Rectal smooth muscle tissue (tissue), 1 donor: Measurements from ENCODE around the gene FFAR1.

Experiments used
- H3K27ac ChIP-seq: one replicate; pipeline ENCODE4 v1.7.0; 2013; ENCODE audit warnings: low read depth, low read length, inconsistent platforms
- H3K27me3 ChIP-seq: one replicate; pipeline ENCODE4 v1.7.0; 2013; ENCODE audit warnings: low read length; ENCODE audit not compliant: control insufficient read depth, insufficient read depth
- H3K36me3 ChIP-seq: one replicate; pipeline ENCODE4 v1.7.0; 2013; ENCODE audit warnings: low read length; ENCODE audit not compliant: control insufficient read depth, insufficient read depth
- H3K4me1 ChIP-seq: one replicate; pipeline ENCODE4 v1.7.0; 2013; ENCODE audit warnings: low read length; ENCODE audit not compliant: control insufficient read depth, insufficient read depth
- H3K4me3 ChIP-seq: one replicate; pipeline ENCODE4 v1.7.0; 2013; ENCODE audit warnings: low read length
- H3K9ac ChIP-seq: one replicate; pipeline ENCODE4 v1.7.0; 2013; ENCODE audit warnings: low read length

The FFAR1 gene

GRCh38 chr19:35337097-35337983 lies 10.4 kb upstream of the FFAR1 start:
- no peak overlapping the region for H3K9ac ChIP-seq
- no peak overlapping the region for H3K4me3 ChIP-seq
- H3K27me3 ChIP-seq, result no peaks in the 10 kb centered on the region
- H3K4me1 ChIP-seq, result no peaks in the 10 kb centered on the region
- H3K36me3 ChIP-seq, result no peaks in the 10 kb centered on the region
- H3K27ac ChIP-seq, result no peak overlapping the region

DNA sequence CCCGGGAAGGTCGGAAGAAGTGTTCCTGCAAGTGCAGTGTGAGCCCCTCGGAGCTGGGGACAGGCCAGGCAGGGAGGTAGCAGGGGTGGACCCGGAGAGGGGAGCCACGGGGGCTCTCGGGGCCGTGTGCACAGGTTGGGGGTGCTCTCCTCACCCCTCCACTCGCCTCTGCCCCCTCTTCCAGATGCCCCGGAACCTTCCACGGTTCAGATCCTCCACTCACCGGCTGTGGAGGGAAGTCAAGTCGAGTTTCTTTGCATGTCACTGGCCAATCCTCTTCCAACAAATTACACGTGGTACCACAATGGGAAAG lies 9.8 kb upstream of the FFAR1 start:
- H3K4me1 ChIP-seq, result no peaks in the 10 kb centered on the region
- H3K27me3 ChIP-seq, result no peaks in the 10 kb centered on the region
- H3K36me3 ChIP-seq, result no peaks in the 10 kb centered on the region
- no peak overlapping the region for H3K9ac ChIP-seq
- no peak overlapping the region for H3K4me3 ChIP-seq
- no peak overlapping the region for H3K27ac ChIP-seq

DNA sequence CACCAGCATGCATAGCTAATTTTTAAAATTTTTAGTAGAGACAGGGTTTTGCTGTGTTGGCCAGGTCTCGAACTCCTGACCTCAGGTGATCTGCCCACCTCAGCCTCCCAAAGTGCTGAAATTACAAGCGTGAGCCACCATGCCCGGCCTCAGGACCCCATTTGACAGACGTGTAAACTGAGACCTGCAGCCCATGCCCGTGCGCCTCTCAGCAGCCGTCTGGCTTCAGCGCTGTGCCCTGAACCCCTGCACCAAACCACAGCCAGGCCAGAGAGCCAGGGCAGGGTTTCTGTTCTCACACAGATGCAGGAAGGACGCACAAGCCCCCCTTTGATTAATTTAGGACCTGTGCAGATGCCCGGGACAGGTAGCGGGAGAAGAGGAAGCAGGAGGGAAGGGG lies 7.3 kb upstream of the FFAR1 start:
- Histone ChIP-seq H3K9ac (no peak overlapping the region), H3K36me3 (no peaks in the 10 kb centered on the region), H3K27me3 (no peaks in the 10 kb centered on the region), H3K4me3 (no peak overlapping the region), H3K27ac (no peak overlapping the region), H3K4me1 (no peaks in the 10 kb centered on the region)

GRCh38 chr19:35341006-35341405 lies 6.7 kb upstream of the FFAR1 start:
- Histone ChIP-seq H3K4me3 (no peak overlapping the region), H3K9ac (no peak overlapping the region), H3K36me3 (no peaks in the 10 kb centered on the region), H3K27ac (no peak overlapping the region), H3K4me1 (no peaks in the 10 kb centered on the region), H3K27me3 (no peaks in the 10 kb centered on the region)

DNA sequence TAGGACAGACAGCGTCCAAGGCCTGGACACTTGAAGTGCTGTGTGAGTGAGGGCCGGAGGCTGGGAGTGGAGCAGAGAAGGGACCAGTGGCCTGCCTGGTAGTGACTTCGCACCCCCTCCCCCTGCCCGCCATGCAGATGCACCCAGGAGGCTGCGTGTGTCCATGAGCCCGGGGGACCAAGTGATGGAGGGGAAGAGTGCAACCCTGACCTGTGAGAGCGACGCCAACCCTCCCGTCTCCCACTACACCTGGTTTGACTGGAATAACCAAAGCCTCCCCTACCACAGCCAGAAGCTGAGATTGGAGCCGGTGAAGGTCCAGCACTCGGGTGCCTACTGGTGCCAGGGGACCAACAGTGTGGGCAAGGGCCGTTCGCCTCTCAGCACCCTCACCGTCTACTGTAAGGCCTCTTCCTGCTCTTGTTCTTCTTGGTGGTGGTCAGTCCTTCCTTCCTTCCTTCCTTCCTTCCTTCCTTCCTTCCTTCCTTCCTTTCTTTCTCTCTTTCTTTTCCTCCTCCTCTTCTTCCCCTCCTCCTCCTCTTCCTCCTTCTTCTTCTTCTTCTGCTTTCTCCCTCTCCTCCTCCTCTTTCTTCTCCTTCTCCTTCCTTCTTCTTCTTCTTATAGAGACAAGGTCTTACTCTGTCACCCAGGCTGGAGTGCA lies 6.0 kb upstream of the FFAR1 start:
- no peak overlapping the region for H3K9ac ChIP-seq
- no peak overlapping the region for H3K4me3 ChIP-seq
- no peak overlapping the region for H3K27ac ChIP-seq
- no peaks in the 10 kb centered on the region for H3K27me3 ChIP-seq
- no peaks in the 10 kb centered on the region for H3K36me3 ChIP-seq
- H3K4me1 ChIP-seq, result no peaks in the 10 kb centered on the region

DNA sequence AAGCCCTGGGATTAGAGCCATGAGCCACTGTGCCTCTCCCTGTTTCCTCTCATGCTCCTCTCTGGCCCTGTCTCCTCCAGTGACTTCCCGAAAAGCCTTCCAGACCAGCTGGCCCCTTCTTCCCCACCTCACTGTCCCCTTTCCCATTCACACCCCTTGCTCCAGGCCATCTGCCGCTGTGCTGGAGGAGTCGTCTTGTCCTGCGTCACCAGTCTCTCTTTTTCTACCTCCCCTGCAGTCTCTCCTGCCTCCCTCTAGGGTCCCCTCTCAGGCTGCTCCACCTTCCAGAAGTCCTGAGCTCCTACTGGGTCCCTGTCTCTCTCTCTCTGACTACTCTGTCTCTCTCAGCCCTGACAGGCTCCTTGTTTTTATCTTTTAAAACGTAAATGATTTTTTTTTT lies 5.3 kb upstream of the FFAR1 start:
- no peak overlapping the region for H3K9ac ChIP-seq

DNA sequence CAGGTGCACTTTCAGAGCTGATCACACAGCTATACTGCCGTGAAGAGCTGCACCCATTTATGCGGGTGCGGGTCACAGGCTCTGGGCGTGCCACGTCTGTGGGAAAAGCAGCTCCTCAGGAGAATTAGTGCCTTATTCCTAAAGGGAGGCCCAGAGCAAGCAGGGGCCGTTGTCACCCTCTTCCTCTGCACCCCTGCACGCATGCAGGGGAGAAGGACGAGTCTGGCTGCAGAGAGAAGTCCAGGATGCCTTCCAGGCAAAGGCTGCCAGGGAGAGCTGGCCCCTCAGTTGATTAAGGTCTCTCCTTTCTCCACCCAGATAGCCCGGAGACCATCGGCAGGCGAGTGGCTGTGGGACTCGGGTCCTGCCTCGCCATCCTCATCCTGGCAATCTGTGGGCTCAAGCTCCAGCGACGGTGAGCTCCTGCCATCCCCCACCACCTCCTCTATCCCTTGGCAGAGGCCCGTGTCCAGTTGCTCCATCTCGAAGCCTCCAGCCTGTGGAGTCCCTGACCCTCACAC lies 3.1 kb upstream of the FFAR1 start:
- Histone ChIP-seq H3K4me1 (no peaks in the 10 kb centered on the region), H3K4me3 (no peak overlapping the region), H3K9ac (no peak overlapping the region), H3K27me3 (no peaks in the 10 kb centered on the region), H3K27ac (no peak overlapping the region), H3K36me3 (no peaks in the 10 kb centered on the region)

More for the DNA sequence above, 5.3 kb upstream of the FFAR1 start:
- H3K27me3 ChIP-seq, result no peaks in the 10 kb centered on the region
- no peak overlapping the region for H3K4me3 ChIP-seq
- no peak overlapping the region for H3K27ac ChIP-seq
- no peaks in the 10 kb centered on the region for H3K36me3 ChIP-seq
- H3K4me1 ChIP-seq, result no peaks in the 10 kb centered on the region

DNA sequence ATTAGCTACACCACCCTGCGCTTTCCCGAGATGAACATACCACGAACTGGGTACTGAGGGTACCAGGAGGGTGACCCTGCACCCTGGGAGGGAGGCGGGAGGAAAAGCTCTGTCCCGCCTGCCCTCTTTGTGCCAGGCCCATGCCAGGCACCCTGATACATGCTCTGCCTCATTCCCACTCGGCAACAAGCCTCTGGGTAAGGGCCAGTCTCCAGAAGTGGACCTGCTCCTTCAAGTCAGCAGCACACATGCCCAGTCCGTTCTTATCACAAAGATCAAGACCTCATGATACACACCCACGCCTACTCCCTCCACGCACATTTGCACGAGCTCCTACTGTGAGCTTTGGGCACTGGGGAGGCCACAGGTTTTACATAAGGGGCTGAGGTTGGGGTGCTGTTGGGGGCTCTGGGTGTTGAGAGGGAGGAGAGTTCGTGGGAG lies 2.0 kb upstream of the FFAR1 start:
- Histone ChIP-seq H3K36me3 (no peaks in the 10 kb centered on the region), H3K4me3 (no peak overlapping the region), H3K9ac (no peak overlapping the region)

DNA sequence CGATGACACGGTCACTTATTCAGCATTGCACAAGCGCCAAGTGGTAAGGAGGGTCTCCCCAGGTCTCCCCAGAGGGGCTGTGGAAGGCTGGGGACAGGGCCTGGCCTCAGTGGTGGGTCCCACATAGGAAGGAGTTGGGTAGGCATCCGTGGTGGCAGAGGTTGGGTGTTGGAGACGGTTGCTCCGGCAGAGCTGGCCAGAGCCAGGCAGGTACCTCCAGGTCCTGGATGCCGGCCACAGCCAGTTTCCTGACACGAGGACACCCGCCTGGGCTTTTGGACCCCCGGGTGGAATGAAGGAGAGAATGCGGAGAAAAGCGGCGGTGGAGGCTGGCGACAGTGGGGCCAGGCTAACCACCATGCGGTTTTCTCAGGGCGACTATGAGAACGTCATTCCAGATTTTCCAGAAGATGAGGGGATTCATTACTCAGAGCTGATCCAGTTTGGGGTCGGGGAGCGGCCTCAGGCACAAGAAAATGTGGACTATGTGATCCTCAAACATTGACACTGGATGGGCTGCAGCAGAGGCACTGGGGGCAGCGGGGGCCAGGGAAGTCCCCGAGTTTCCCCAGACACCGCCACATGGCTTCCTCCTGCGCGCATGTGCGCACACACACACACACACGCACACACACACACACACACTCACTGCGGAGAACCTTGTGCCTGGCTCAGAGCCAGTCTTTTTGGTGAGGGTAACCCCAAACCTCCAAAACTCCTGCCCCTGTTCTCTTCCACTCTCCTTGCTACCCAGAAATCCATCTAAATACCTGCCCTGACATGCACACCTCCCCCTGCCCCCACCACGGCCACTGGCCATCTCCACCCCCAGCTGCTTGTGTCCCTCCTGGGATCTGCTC lies 1.3 kb upstream of the FFAR1 start:
- Histone ChIP-seq H3K4me1 (no peaks in the 10 kb centered on the region), H3K9ac (no peak overlapping the region), H3K27me3 (no peaks in the 10 kb centered on the region), H3K36me3 (no peaks in the 10 kb centered on the region), H3K27ac (no peak overlapping the region), H3K4me3 (no peak overlapping the region)

More for the DNA sequence above, 2.0 kb upstream of the FFAR1 start:
- Histone ChIP-seq H3K27ac (no peak overlapping the region), H3K27me3 (no peaks in the 10 kb centered on the region), H3K4me1 (no peaks in the 10 kb centered on the region)

- Histone ChIP-seq H3K4me1 (no peaks in the 10 kb centered on the region), H3K9ac (no peak overlapping the region), H3K27ac (no peak overlapping the region)
These were observed 212 bp downstream of the FFAR1 start for GRCh38 chr19:35347930-35348298.

DNA sequence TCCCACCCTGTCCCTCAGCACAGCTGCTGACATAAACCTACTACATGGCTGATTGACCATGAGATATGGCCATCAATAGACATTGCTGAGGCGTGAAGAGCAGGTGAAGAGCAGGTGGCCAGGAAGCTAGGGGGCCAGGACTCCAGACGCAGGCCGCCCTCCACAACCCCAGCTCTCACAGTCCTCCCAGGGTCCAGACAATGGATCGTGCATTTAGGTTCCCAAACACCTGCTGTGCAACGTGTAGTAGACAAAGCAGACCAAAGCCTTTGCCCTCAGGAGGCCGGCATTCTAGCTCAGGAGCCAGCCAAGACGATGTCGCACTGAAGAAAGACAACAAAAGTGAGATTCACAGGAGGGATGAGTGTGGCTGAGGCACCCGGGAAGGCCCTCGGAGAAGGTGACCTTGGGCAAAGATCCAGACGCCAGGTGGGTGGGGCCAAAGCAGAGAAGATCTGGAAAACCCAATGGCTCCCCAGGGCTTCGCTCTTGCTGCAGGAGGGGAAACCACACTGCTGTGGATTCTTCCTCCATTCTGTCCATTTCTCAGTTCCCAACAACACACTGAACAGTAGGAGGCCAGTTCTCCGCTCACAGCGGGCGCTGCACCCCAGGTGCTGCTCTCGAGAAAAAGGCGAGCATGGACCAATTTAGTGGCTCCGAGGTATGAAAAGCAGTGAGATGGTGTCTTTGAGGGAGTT lies 1.4 kb downstream of the FFAR1 start:
- H3K27me3 ChIP-seq, result no peaks in the 10 kb centered on the region
- no peaks in the 10 kb centered on the region for H3K36me3 ChIP-seq
- H3K4me3 ChIP-seq, result no peak overlapping the region
- H3K4me1 ChIP-seq, result no peaks in the 10 kb centered on the region
- no peak overlapping the region for H3K27ac ChIP-seq
- H3K9ac ChIP-seq, result no peak overlapping the region

More at GRCh38 chr19:35347930-35348298, 212 bp downstream of the FFAR1 start:
- no peak overlapping the region for H3K4me3 ChIP-seq
- H3K27me3 ChIP-seq, result no peaks in the 10 kb centered on the region
- H3K36me3 ChIP-seq, result no peaks in the 10 kb centered on the region
